Activated CD4-positive, alpha-beta T cell treated with anti-CD3 and anti-CD28 coated beads, Interleukin-2, amount 10 ng/mL, durations not matched to agents 24 days and 14 days (primary cell): ENCODE measurements around the gene TNFRSF6B. TPM values are rescaled to one million over a fixed set of nuclear protein-coding genes. Genes with fewer than 3 reads are reported as not detected.
A peak's percentile ranks its signal among the peaks of the same experiment; 100 is the strongest.

Experiments
- DNase-seq: peaks from one replicate; pipeline ENCODE4 v3.0.0; 2022
- H3K27ac Mint-ChIP-seq: one replicate; pipeline ENCODE4 v1.8.0; 2022; ENCODE audit warnings: mild to moderate bottlenecking, mixed read lengths
- H3K27me3 Mint-ChIP-seq: one replicate; pipeline ENCODE4 v1.8.0; 2022; ENCODE audit warnings: mixed read lengths
- H3K36me3 Mint-ChIP-seq: one replicate; pipeline ENCODE4 v1.8.0; 2022; ENCODE audit warnings: low read depth, mild to moderate bottlenecking, mixed read lengths
- H3K4me1 Mint-ChIP-seq: one replicate; pipeline ENCODE4 v1.8.0; 2021; ENCODE audit warnings: mixed read lengths
- H3K4me3 Mint-ChIP-seq: one replicate; pipeline ENCODE4 v1.8.0; 2022; ENCODE audit warnings: mild to moderate bottlenecking, moderate library complexity, mixed read lengths
- H3K9me3 Mint-ChIP-seq: one replicate; pipeline ENCODE4 v1.8.0; 2021; ENCODE audit warnings: mixed read lengths
- intact Hi-C: fragments of 100-400 bp; cut with micrococcal nuclease; formaldehyde crosslinking; loops from one replicate; pipeline ENCODE4 v1.15.1; 2023
- total RNA-seq: library from RNA; stranded (reverse); gene quantifications from 2 replicates; pipeline ENCODE4 v1.2.3, GENCODE V29; 2022

The TNFRSF6B gene
- total RNA-seq, 1 donor from 2014 or later, result not detected

GRCh38 chr20:63701329-63702035 lies 5.0 kb downstream of the TNFRSF6B start:
- intact Hi-C loops, result no loop called here
- Mint-ChIP-seq H3K4me3 (no peak overlapping the region), H3K9me3 (no peaks in the 10 kb centered on the region), H3K36me3 (peaks cover 22% of the 10 kb centered on the region), H3K27ac (peak overlapping the region; percentile 34), H3K27me3 (no peaks in the 10 kb centered on the region), H3K4me1 (peaks cover 15% of the 10 kb centered on the region)
- no peak for DNase-seq

GRCh38 chr20:63702036-63702665 lies 5.7 kb downstream of the TNFRSF6B start:
- no peak for DNase-seq
- peaks cover 26% of the 10 kb centered on the region for H3K36me3 Mint-ChIP-seq
- intact Hi-C loops, result no loop called here
- no peaks in the 10 kb centered on the region for H3K27me3 Mint-ChIP-seq
- H3K4me1 Mint-ChIP-seq, result peaks cover 19% of the 10 kb centered on the region
- no peak overlapping the region for H3K4me3 Mint-ChIP-seq
- no peak overlapping the region for H3K27ac Mint-ChIP-seq
- H3K9me3 Mint-ChIP-seq, result no peaks in the 10 kb centered on the region

- no peak for DNase-seq
- no peaks in the 10 kb centered on the region for H3K9me3 Mint-ChIP-seq
- peaks cover 24% of the 10 kb centered on the region for H3K36me3 Mint-ChIP-seq
- intact Hi-C loops, result no loop called here
- H3K4me1 Mint-ChIP-seq, result peaks cover 16% of the 10 kb centered on the region
- no peaks in the 10 kb centered on the region for H3K27me3 Mint-ChIP-seq
- no peak overlapping the region for H3K4me3 Mint-ChIP-seq
- H3K27ac Mint-ChIP-seq, result no peak overlapping the region
Measured at GRCh38 chr20:63702751-63703470, 6.5 kb downstream of the TNFRSF6B start.

GRCh38 chr20:63703471-63703975 lies 7.1 kb downstream of the TNFRSF6B start:
- no peak overlapping the region for H3K27ac Mint-ChIP-seq
- H3K9me3 Mint-ChIP-seq, result no peaks in the 10 kb centered on the region
- H3K4me1 Mint-ChIP-seq, result peaks cover 18% of the 10 kb centered on the region
- H3K36me3 Mint-ChIP-seq, result peaks cover 25% of the 10 kb centered on the region
- H3K4me3 Mint-ChIP-seq, result no peak overlapping the region
- H3K27me3 Mint-ChIP-seq, result no peaks in the 10 kb centered on the region
- DNase-seq, result no peak
- intact Hi-C loops, result no loop called here

- DNase-seq, result no peak
- H3K36me3 Mint-ChIP-seq, result peaks cover 31% of the 10 kb centered on the region
- H3K9me3 Mint-ChIP-seq, result no peaks in the 10 kb centered on the region
- intact Hi-C loops, result no loop called here
- peaks cover 19% of the 10 kb centered on the region for H3K4me1 Mint-ChIP-seq
- no peaks in the 10 kb centered on the region for H3K27me3 Mint-ChIP-seq
- no peak overlapping the region for H3K4me3 Mint-ChIP-seq
- H3K27ac Mint-ChIP-seq, result no peak overlapping the region
Measured at GRCh38 chr20:63703976-63704748, 7.7 kb downstream of the TNFRSF6B start.

GRCh38 chr20:63704749-63705117 lies 8.3 kb downstream of the TNFRSF6B start:
- peaks cover 34% of the 10 kb centered on the region for H3K36me3 Mint-ChIP-seq
- DNase-seq, result no peak
- no peaks in the 10 kb centered on the region for H3K27me3 Mint-ChIP-seq
- H3K27ac Mint-ChIP-seq, result no peak overlapping the region
- H3K4me1 Mint-ChIP-seq, result peaks cover 17% of the 10 kb centered on the region
- no peaks in the 10 kb centered on the region for H3K9me3 Mint-ChIP-seq
- intact Hi-C loops, result loop anchor here (5.0 kb wide), 3 partner anchors 38 to 358 kb away; partner anchors contain the start of genes TCEA2 and UCKL1
- H3K4me3 Mint-ChIP-seq, result no peak overlapping the region

- intact Hi-C loops, result loop anchor here (1.0 to 5.0 kb wide), 5 partner anchors 37 to 357 kb away; partner anchors contain the start of genes PTK6, TCEA2 and UCKL1
- H3K4me3 Mint-ChIP-seq, result peak overlapping the region; percentile 21
- no peak for DNase-seq
- H3K27me3 Mint-ChIP-seq, result no peaks in the 10 kb centered on the region
- no peaks in the 10 kb centered on the region for H3K9me3 Mint-ChIP-seq
- H3K36me3 Mint-ChIP-seq, result peaks cover 36% of the 10 kb centered on the region
- H3K4me1 Mint-ChIP-seq, result peaks cover 20% of the 10 kb centered on the region
- H3K27ac Mint-ChIP-seq, result peak overlapping the region; percentile 20
Measured at GRCh38 chr20:63705232-63706026, 9.0 kb downstream of the TNFRSF6B start.

GRCh38 chr20:63706027-63706695 lies 9.7 kb downstream of the TNFRSF6B start:
- Mint-ChIP-seq H3K36me3 (peaks cover 43% of the 10 kb centered on the region), H3K4me1 (peaks cover 27% of the 10 kb centered on the region), H3K4me3 (peak overlapping the region; percentile 95)

GRCh38 chr20:63706852-63707557 lies 10.6 kb downstream of the TNFRSF6B start:
- H3K4me1 Mint-ChIP-seq, result peaks cover 27% of the 10 kb centered on the region
- intact Hi-C loops, result loop anchor here (1.0 to 5.0 kb wide), 8 partner anchors 23 to 355 kb away; partner anchors contain the start of genes PTK6, RTEL1, TCEA2 and UCKL1
- DNase-seq, result peak; percentile 89

More at GRCh38 chr20:63706027-63706695, 9.7 kb downstream of the TNFRSF6B start:
- H3K9me3 Mint-ChIP-seq, result no peaks in the 10 kb centered on the region
- peak overlapping the region; percentile 84 for H3K27ac Mint-ChIP-seq
- no peaks in the 10 kb centered on the region for H3K27me3 Mint-ChIP-seq
- intact Hi-C loops, result loop anchor here (1.0 to 5.0 kb wide), 5 partner anchors 36 to 356 kb away; partner anchors contain the start of genes PTK6, TCEA2 and UCKL1
- no peak for DNase-seq

GRCh38 chr20:63707558-63708300 lies 11.3 kb downstream of the TNFRSF6B start, which contains the start of the genes ARFRP1 and ZGPAT:
Gene ARFRP1, minus strand, starts transcription at chr20:63707976. Its CDS starts 885 bp downstream, at chr20:63707091.
Gene ZGPAT, plus strand, starts transcription at chr20:63708039. Its CDS starts 542 bp downstream, at chr20:63708581.
- intact Hi-C loops, result loop anchor here (1.0 to 5.0 kb wide), 7 partner anchors 23 to 355 kb away; partner anchors contain the start of genes PTK6, RTEL1, TCEA2 and UCKL1
- peak within 1 kb of the TSS; percentile 84 for H3K27ac Mint-ChIP-seq
- peak within 1 kb of the TSS; percentile 95 for H3K4me3 Mint-ChIP-seq
- H3K27me3 Mint-ChIP-seq, result no peaks in the 10 kb centered on the region
- peaks cover 58% of the 10 kb centered on the region for H3K36me3 Mint-ChIP-seq
- peaks cover 27% of the 10 kb centered on the region for H3K4me1 Mint-ChIP-seq
- H3K9me3 Mint-ChIP-seq, result no peaks in the 10 kb centered on the region
- peak; percentile 97 for DNase-seq

More at GRCh38 chr20:63706852-63707557, 10.6 kb downstream of the TNFRSF6B start:
- Mint-ChIP-seq H3K36me3 (peaks cover 50% of the 10 kb centered on the region), H3K27me3 (no peaks in the 10 kb centered on the region), H3K4me3 (peak overlapping the region; percentile 95), H3K9me3 (no peaks in the 10 kb centered on the region), H3K27ac (peak overlapping the region; percentile 84)
